Measurements from ENCODE around the gene RSBN1L. TPM values are rescaled to one million over a fixed set of nuclear protein-coding genes. Genes with fewer than 3 reads are reported as not detected.

RSBN1L gene
- total RNA-seq, 1 experiment from 2014 or later, result 18.0 TPM

GRCh38 chr7:77657427-77658224 lies 38.6 kb upstream of the RSBN1L start:
- Histone ChIP-seq H3K4me3 (ENCODE audit: low read depth in 2 of 2, low read length in 2 of 2) (no peak overlapping the region), H3K36me3 (ENCODE audit: control insufficient read depth, insufficient read depth, low read length) (0 out of 2 replicates have a peak, but pooled peaks cover 2% of the 10 kb centered on the region), H3K27ac (ENCODE audit: low read length) (no peak overlapping the region), H3K4me1 (ENCODE audit: control insufficient read depth, insufficient read depth, low read length) (no peaks in the 10 kb centered on the region), H3K27me3 (ENCODE audit: control insufficient read depth, insufficient read depth, low read length) (no peaks in the 10 kb centered on the region), H3K9me3 (ENCODE audit: control insufficient read depth, insufficient read depth, low read depth, low read length) (no peaks in the 10 kb centered on the region)
- TF ChIP-seq SIN3A (IDR thresholded peaks at IDR 0.05; ENCODE audit: borderline replicate concordance, insufficient read depth, low read depth, low read length) (no peak), REST (IDR thresholded peaks at IDR 0.05; ENCODE audit: insufficient read depth in 1 of 2, low read depth in 2 of 2, low read length in 1 of 2) (no peak), POLR2AphosphoS5 (IDR thresholded peaks at IDR 0.05; ENCODE audit: low read depth, low read length) (no peak), CTCF (IDR thresholded peaks at IDR 0.05) (no peak)
- ATAC-seq, result peak; percentile 56; the same call in 1 of the 2 replicates
- CTCF ChIA-PET, result no interaction called here
- BruUV-seq (replicated peaks), result no TSS peak
- in situ Hi-C loops (cut with HindIII; ENCODE audit: low pct_unique_long_range_greater_than_20kb, low sequenced_read_pairs) (no loop called here), intact Hi-C loops (cut with micrococcal nuclease; ENCODE audit: unreplicated experiment) (loop anchor here (1.0 kb wide), 1 partner anchor 102 kb away; no protein-coding TSS in a partner anchor)
- POLR2A ChIA-PET, result interaction anchor here (0.7 kb wide), 1 partner anchor 154 kb away, joined by 3 read pairs; no protein-coding TSS in a partner anchor
- no peak for DNase-seq (ENCODE audit: low read depth, low spot score)

- CTCF ChIA-PET, result interaction anchor here (0.6 kb wide), 1 partner anchor 16 kb away, joined by 3 read pairs; no protein-coding TSS in a partner anchor
- ATAC-seq (no peak), DNase-seq (ENCODE audit: low read depth, low spot score) (no peak)
- TSS peak; percentile 20 for BruUV-seq (replicated peaks)
- H3K9me3 ChIP-seq (ENCODE audit: control insufficient read depth, insufficient read depth, low read depth, low read length), result no peaks in the 10 kb centered on the region
- 0 out of 2 replicates have a peak, but pooled peaks cover 2% of the 10 kb centered on the region for H3K36me3 ChIP-seq (ENCODE audit: control insufficient read depth, insufficient read depth, low read length)
- POLR2A ChIA-PET, result no interaction called here
- no peaks in the 10 kb centered on the region for H3K4me1 ChIP-seq (ENCODE audit: control insufficient read depth, insufficient read depth, low read length)
- in situ Hi-C loops (cut with HindIII; ENCODE audit: low pct_unique_long_range_greater_than_20kb, low sequenced_read_pairs) (no loop called here), intact Hi-C loops (cut with micrococcal nuclease; ENCODE audit: unreplicated experiment) (no loop called here)
- H3K4me3 ChIP-seq (ENCODE audit: low read depth in 2 of 2, low read length in 2 of 2), result no peak overlapping the region
- no peaks in the 10 kb centered on the region for H3K27me3 ChIP-seq (ENCODE audit: control insufficient read depth, insufficient read depth, low read length)
- no peak overlapping the region for H3K27ac ChIP-seq (ENCODE audit: low read length)
- no peak for TF ChIP-seq SIN3A (IDR thresholded peaks at IDR 0.05; ENCODE audit: borderline replicate concordance, insufficient read depth, low read depth, low read length)
- no peak for TF ChIP-seq TCF7L2 (IDR thresholded peaks at IDR 0.05; ENCODE audit: low read depth, low read length)
- TF ChIP-seq CTCF (IDR thresholded peaks at IDR 0.05), result no peak
- TF ChIP-seq REST (IDR thresholded peaks at IDR 0.05; ENCODE audit: insufficient read depth in 1 of 2, low read depth in 2 of 2, low read length in 1 of 2), result no peak
- no peak for TF ChIP-seq POLR2AphosphoS5 (IDR thresholded peaks at IDR 0.05; ENCODE audit: low read depth, low read length)
Measured at GRCh38 chr7:77658928-77659327, 37.3 kb upstream of the RSBN1L start.

All from Panc1 (cell line).